ENCODE data around the gene SAMD10.

SAMD10 gene

DNA sequence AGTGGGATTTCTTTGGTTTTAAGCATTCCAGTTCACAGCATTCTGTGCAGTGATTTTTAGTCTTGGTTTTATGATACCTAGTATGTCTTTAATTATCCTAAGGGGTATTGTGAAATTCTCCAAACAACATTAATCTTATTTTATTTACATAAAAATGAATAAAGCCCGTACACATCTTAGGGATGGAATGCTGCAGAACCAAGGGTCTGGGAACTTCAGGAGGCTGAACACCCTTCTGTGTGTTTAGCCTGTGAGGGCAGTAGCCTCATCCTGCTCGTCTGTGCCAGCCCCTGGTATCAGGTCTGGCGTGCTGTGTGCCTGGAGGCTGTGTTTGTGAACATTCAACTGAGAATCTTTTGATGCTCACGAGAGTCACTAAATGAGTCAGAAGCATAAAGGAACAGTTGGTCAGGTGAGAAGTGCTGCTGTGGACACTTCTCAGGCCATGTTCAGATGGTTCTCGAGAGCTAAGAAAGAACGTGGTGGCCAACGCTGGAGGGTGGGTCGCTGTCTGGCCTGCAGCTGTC is 31.3 kb upstream of the SAMD10 start:
- H3K4me1 Mint-ChIP-seq: peaks cover 57% of the 10 kb centered on the region

DNA sequence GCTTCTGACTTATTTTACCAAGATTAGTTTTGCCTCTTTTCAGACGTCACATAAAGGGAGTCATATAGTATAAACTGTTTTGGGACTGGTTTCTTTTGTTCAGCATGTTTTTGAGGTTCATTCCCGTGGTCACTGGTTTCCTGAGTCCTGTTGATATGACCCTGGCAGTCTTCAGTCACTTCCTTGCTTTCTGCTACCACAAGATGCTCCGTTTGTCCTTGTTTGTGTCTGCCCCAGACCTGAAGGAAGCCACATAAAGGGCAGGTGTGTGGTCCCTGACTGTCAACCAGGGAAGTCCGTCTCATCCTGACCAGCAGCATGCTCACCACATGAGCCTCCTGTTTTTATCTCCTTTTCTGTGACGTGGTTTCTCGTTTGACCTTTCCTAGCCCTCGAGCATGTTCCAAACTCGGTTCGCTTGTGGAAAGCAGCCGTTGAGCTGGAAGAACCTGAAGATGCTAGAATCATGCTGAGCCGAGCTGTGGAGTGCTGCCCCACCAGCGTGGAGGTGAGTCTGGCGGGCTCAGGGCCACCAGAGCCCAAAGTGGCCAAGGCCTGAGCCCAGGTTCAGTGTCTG is 30.5 kb upstream of the SAMD10 start:
- peaks cover 53% of the 10 kb centered on the region for H3K4me1 Mint-ChIP-seq
- DNase-seq: no peak
- peaks cover 31% of the 10 kb centered on the region for H3K9me3 Mint-ChIP-seq
- peaks cover 76% of the 10 kb centered on the region for H3K36me3 Mint-ChIP-seq
- peak overlapping the region; percentile 0 for H3K4me3 Mint-ChIP-seq
- CTCF ChIA-PET: interaction anchor here (1.8 to 1.9 kb wide), 2 partner anchors 28 to 29 kb away, joined by 7 to 8 read pairs; partner anchors contain the start of gene PRPF6
- no peaks in the 10 kb centered on the region for H3K27me3 Mint-ChIP-seq
- peak overlapping the region; percentile 4 for H3K27ac Mint-ChIP-seq

More for the DNA sequence above, 31.3 kb upstream of the SAMD10 start:
- Mint-ChIP-seq H3K4me3 (no peak overlapping the region), H3K27me3 (no peaks in the 10 kb centered on the region), H3K36me3 (peaks cover 78% of the 10 kb centered on the region), H3K27ac (peak overlapping the region; percentile 93), H3K9me3 (peaks cover 31% of the 10 kb centered on the region)
- CTCF ChIA-PET: interaction anchor here (1.8 to 1.9 kb wide), 2 partner anchors 28 to 30 kb away, joined by 7 to 8 read pairs; partner anchors contain the start of gene PRPF6
- DNase-seq: no peak

DNA sequence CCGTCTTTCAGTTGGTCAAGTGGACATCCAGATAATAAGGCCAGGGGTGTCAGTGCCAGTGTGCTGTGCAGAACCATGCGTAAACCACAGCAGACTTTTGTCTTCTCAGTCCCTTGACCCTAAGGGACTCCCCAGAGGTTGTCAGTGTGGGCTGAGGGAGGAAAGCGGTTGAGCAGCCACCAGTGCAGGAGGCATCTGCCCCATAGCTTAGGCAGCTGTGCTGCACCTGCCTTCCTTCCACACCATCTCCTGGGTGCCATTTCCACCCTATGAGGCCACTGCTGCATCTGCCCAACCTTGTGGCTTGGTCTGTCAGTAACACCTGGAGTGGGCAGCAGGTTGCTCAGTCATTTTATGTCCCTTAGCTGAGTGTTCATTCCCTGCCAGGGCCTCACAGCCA is 27.5 kb upstream of the SAMD10 start:
- H3K4me1 Mint-ChIP-seq: peaks cover 33% of the 10 kb centered on the region
- no peaks in the 10 kb centered on the region for H3K27me3 Mint-ChIP-seq
- peaks cover 29% of the 10 kb centered on the region for H3K9me3 Mint-ChIP-seq
- CTCF ChIA-PET: interaction anchor here (0.8 to 2.9 kb wide), 3 partner anchors 9 to 27 kb away, joined by 3 to 9 read pairs (median 6); partner anchors contain the start of genes PRPF6 and SAMD10
- no peak overlapping the region for H3K27ac Mint-ChIP-seq
- no peak overlapping the region for H3K4me3 Mint-ChIP-seq
- no peak for DNase-seq
- H3K36me3 Mint-ChIP-seq: peaks cover 70% of the 10 kb centered on the region

GRCh38 chr20:64006490-64006889 is 27.0 kb upstream of the SAMD10 start:
- H3K9me3 Mint-ChIP-seq: peaks cover 28% of the 10 kb centered on the region
- no peaks in the 10 kb centered on the region for H3K27me3 Mint-ChIP-seq
- no peak overlapping the region for H3K4me3 Mint-ChIP-seq
- peaks cover 31% of the 10 kb centered on the region for H3K4me1 Mint-ChIP-seq
- H3K36me3 Mint-ChIP-seq: peaks cover 72% of the 10 kb centered on the region
- no peak overlapping the region for H3K27ac Mint-ChIP-seq
- no peak for DNase-seq
- CTCF ChIA-PET: interaction anchor here (0.8 to 2.9 kb wide), 2 partner anchors 8 to 26 kb away, joined by 3 to 9 read pairs; partner anchors contain the start of genes PRPF6 and SAMD10

- CTCF ChIA-PET: no interaction called here
- H3K27me3 Mint-ChIP-seq: no peaks in the 10 kb centered on the region
- H3K4me1 Mint-ChIP-seq: peaks cover 20% of the 10 kb centered on the region
- H3K9me3 Mint-ChIP-seq: peaks cover 20% of the 10 kb centered on the region
- no peak overlapping the region for H3K4me3 Mint-ChIP-seq
- no peak for DNase-seq
- H3K36me3 Mint-ChIP-seq: peaks cover 70% of the 10 kb centered on the region
- H3K27ac Mint-ChIP-seq: no peak overlapping the region
These were observed 26.0 kb upstream of the SAMD10 start for GRCh38 chr20:64005394-64005793.

- Mint-ChIP-seq H3K4me1 (peaks cover 8% of the 10 kb centered on the region), H3K4me3 (no peak overlapping the region), H3K9me3 (peaks cover 11% of the 10 kb centered on the region), H3K36me3 (peaks cover 65% of the 10 kb centered on the region), H3K27me3 (no peaks in the 10 kb centered on the region), H3K27ac (no peak overlapping the region)
- no peak for DNase-seq
- CTCF ChIA-PET: interaction anchor here (0.8 kb wide), 1 partner anchor 34 kb away, joined by 5 read pairs; no protein-coding TSS in a partner anchor
These were observed 24.7 kb upstream of the SAMD10 start for GRCh38 chr20:64003960-64004725.

GRCh38 chr20:64001607-64002011 is 22.2 kb upstream of the SAMD10 start:
- CTCF ChIA-PET: no interaction called here

GRCh38 chr20:64000906-64001305 is 21.5 kb upstream of the SAMD10 start:
- Mint-ChIP-seq H3K27me3 (no peaks in the 10 kb centered on the region), H3K4me1 (no peaks in the 10 kb centered on the region), H3K27ac (no peak overlapping the region), H3K36me3 (peaks cover 53% of the 10 kb centered on the region), H3K4me3 (no peak overlapping the region), H3K9me3 (no peaks in the 10 kb centered on the region)
- no peak for DNase-seq
- CTCF ChIA-PET: no interaction called here

More at GRCh38 chr20:64001607-64002011, 22.2 kb upstream of the SAMD10 start:
- Mint-ChIP-seq H3K4me3 (no peak overlapping the region), H3K4me1 (no peaks in the 10 kb centered on the region), H3K9me3 (no peaks in the 10 kb centered on the region), H3K36me3 (peaks cover 56% of the 10 kb centered on the region), H3K27ac (no peak overlapping the region), H3K27me3 (no peaks in the 10 kb centered on the region)
- DNase-seq: no peak

GRCh38 chr20:63982937-63983336 is 3.5 kb upstream of the SAMD10 start:
- Mint-ChIP-seq H3K27ac (no peak overlapping the region), H3K36me3 (peaks cover 33% of the 10 kb centered on the region), H3K9me3 (no peaks in the 10 kb centered on the region), H3K4me3 (peak overlapping the region; percentile 38), H3K4me1 (peaks cover 48% of the 10 kb centered on the region), H3K27me3 (no peaks in the 10 kb centered on the region)
- no peak for DNase-seq
- CTCF ChIA-PET: interaction anchor here (1.1 to 1.7 kb wide), 2 partner anchors 9 to 55 kb away, joined by 3 to 5 read pairs; no protein-coding TSS in a partner anchor

DNA sequence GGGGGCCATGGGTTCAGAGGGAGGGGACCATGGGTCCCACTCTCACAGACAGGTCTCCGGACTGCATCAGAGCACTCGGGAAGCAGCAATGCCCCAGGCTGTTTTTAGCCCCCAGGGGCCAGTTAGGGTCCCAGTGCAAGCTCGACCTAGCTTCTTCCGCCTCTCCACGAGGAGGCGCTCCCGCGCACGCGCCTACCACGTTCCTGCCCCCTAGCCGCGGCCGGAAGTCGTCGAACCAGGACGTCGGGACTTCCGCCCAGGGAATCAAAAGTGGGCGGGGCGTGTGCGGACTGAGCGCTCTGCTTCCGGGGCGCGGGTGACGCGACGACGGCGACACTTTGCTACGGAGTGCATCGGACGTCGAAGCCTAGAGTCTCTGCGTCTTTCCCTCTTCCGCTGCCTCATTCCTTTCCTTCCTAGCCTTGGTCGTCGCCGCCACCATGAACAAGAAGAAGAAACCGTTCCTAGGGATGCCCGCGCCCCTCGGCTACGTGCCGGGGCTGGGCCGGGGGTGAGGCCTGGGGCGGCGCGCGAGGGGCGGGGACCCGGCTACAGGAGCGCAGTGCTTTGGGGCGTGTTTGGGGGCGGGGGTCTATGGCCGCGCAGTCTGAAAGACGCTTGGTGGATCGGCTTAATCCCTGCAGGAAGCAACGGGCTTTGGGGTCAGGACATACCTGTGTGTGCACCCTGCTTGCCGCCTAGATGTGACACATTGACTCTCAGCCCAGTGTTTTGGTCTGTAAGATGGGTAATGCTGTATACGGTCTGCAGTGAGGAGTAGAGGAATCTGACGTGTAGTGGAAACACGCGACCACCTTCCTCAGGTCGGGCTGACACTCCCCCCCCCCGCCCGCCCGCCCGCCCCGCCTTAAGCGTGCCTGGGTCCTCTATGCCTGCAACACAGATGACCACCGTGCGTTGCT is 1.6 kb upstream of the SAMD10 start, which contains the start of gene PRPF6:
Gene PRPF6 (plus strand): TSS at position 327 of the 923 bp plus-strand sequence. CDS start 114 bp downstream, at position 441.
- peaks cover 33% of the 10 kb centered on the region for H3K36me3 Mint-ChIP-seq
- H3K4me1 Mint-ChIP-seq: peaks cover 67% of the 10 kb centered on the region
- H3K27me3 Mint-ChIP-seq: no peaks in the 10 kb centered on the region
- DNase-seq: peak; percentile 96
- H3K27ac Mint-ChIP-seq: peak within 1 kb of the TSS; percentile 96
- CTCF ChIA-PET: interaction anchor here (0.5 to 2.3 kb wide), 20 partner anchors 8 to 443 kb away, joined by 3 to 89 read pairs (median 6); partner anchors contain the start of genes C20orf204, DNAJC5, OPRL1 and PTK6
- H3K9me3 Mint-ChIP-seq: no peaks in the 10 kb centered on the region
- peak within 1 kb of the TSS; percentile 95 for H3K4me3 Mint-ChIP-seq

DNA sequence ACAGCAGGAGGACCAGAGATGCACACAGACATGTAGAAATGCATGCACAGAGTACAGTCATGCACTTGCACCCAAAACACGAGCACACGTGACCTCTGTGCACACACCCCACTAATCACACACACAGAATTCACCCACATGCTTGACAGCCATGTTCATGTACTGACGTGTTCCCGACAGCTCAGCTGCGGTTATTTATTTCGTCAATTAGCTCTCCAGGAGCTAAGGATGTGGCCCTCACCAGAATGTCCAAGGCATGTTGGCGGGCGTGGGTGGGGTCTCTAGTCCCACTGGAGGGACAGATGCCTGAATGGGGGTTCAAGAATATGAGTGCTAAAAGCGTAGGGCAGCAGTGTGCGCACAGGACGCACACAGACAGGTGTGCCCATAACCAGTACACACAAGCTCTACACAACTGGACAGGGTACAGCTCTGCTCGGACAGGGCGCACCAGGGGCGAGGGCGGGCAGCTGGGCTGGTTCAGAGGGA is 919 bp upstream of the SAMD10 start:
- peak; percentile 50 for DNase-seq

GRCh38 chr20:63979229-63979556 is 249 bp downstream of the SAMD10 start:
- H3K27ac Mint-ChIP-seq: peak overlapping the region; percentile 89
- H3K27me3 Mint-ChIP-seq: no peaks in the 10 kb centered on the region
- H3K9me3 Mint-ChIP-seq: no peaks in the 10 kb centered on the region
- peaks cover 25% of the 10 kb centered on the region for H3K36me3 Mint-ChIP-seq
- CTCF ChIA-PET: interaction anchor here (1.4 to 2.3 kb wide), 7 partner anchors 29 to 100 kb away, joined by 4 to 89 read pairs (median 9); partner anchors contain the start of genes C20orf204, OPRL1 and RGS19
- DNase-seq: no peak
- peak overlapping the region; percentile 78 for H3K4me3 Mint-ChIP-seq
- H3K4me1 Mint-ChIP-seq: peaks cover 66% of the 10 kb centered on the region

More for the DNA sequence above, 919 bp upstream of the SAMD10 start:
- H3K9me3 Mint-ChIP-seq: no peaks in the 10 kb centered on the region
- peak overlapping the region; percentile 96 for H3K27ac Mint-ChIP-seq
- H3K4me1 Mint-ChIP-seq: peaks cover 67% of the 10 kb centered on the region
- H3K4me3 Mint-ChIP-seq: peak overlapping the region; percentile 95
- CTCF ChIA-PET: interaction anchor here (0.5 to 2.3 kb wide), 19 partner anchors 8 to 443 kb away, joined by 3 to 89 read pairs (median 6); partner anchors contain the start of genes C20orf204, DNAJC5, OPRL1 and PTK6
- no peaks in the 10 kb centered on the region for H3K27me3 Mint-ChIP-seq
- H3K36me3 Mint-ChIP-seq: peaks cover 27% of the 10 kb centered on the region
